HFF-Myc (cell line): ENCODE data around the gene OR10H4.
"Not testable (repeated sequence)": the region's sequence is repeated elsewhere in the genome, so short reads cannot be mapped to it uniquely, and the experiment has no call there.

Source experiments
- DNase-seq: peaks from one replicate; pipeline ENCODE4 v3.0.0-alpha.2; 2011; ENCODE audit warnings: low read depth; ENCODE audit errors: extremely low read depth
- H3K4me3 ChIP-seq: replicated peaks from 2 replicates; pipeline ENCODE4 v1.5.1; 2011; ENCODE audit warnings: low read depth, mild to moderate bottlenecking, control low read depth, low read length
- TF ChIP-seq, protein P1 (sequence below): IDR thresholded peaks from 2 replicates; pipeline ENCODE4 v1.5.1; 2012; ENCODE audit warnings: mild to moderate bottlenecking, low read depth, low read length, control low read depth; ENCODE audit errors: missing control alignments

OR10H4 gene, protein sequence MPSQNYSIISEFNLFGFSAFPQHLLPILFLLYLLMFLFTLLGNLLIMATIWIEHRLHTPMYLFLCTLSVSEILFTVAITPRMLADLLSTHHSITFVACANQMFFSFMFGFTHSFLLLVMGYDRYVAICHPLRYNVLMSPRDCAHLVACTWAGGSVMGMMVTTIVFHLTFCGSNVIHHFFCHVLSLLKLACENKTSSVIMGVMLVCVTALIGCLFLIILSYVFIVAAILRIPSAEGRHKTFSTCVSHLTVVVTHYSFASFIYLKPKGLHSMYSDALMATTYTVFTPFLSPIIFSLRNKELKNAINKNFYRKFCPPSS

DNA sequence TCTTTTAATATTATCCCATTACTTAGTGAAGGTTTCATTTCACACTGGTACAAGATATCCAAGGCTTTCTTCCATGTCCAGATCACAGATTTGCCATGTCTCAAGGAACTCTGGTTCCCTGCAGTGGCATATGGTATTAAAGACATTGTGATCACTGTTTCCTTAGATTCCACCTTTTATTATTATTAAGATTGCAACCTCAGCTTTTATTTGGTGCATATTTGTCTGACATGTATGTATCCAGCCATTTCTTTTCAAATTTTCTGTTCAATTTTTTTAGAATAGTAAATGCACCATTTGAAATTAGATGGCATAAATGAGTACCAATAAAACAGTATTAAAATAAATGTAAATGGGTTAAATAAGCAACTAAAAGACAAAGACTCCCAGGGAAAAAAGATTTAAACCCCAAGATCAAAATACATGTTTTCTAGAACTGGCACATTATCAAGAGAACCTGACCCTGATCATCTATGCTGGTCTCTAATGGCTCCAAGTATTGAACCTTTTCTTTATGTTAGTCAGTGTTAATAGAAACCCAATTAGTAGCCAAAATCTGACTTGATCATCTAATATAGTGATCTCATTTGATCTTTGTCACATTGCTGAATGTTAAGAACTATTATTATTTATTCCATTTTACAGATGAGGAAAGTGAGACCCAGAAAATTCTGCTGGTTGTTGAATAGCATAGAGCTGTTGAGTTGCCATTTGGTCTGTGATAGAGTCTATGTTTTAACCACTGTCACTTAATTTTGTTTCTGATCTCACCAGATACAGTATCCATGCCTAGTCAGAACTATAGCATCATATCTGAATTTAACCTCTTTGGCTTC is at the start of gene OR10H4:
Gene OR10H4, plus strand, starts transcription at position 786 of the 836 bp plus-strand sequence. Its CDS starts 0 bp downstream, at position 786.
- TF ChIP-seq, protein P1, sequence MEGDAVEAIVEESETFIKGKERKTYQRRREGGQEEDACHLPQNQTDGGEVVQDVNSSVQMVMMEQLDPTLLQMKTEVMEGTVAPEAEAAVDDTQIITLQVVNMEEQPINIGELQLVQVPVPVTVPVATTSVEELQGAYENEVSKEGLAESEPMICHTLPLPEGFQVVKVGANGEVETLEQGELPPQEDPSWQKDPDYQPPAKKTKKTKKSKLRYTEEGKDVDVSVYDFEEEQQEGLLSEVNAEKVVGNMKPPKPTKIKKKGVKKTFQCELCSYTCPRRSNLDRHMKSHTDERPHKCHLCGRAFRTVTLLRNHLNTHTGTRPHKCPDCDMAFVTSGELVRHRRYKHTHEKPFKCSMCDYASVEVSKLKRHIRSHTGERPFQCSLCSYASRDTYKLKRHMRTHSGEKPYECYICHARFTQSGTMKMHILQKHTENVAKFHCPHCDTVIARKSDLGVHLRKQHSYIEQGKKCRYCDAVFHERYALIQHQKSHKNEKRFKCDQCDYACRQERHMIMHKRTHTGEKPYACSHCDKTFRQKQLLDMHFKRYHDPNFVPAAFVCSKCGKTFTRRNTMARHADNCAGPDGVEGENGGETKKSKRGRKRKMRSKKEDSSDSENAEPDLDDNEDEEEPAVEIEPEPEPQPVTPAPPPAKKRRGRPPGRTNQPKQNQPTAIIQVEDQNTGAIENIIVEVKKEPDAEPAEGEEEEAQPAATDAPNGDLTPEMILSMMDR = no peak

DNA sequence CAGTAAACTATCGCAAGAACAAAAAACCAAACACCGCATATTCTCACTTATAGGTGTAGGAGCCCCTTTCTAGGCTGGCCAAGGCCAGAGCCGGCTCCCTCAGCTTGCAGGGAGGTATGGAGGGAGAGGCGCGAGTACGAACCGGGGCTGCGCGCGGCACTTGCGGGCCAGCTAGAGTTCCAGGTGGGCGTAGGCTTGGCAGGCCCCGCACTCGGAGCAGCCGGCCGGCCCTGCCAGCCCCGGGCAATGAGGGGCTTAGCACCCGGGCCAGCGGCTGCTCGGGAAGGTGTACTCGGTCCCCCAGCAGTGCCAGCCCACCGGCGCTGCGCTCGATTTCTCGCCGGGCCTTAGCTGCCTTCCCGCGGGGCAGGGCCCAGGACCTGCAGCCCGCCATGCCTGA is 49.2 kb upstream of the OR10H4 start:
- DNase-seq, H3K4me3 ChIP-seq: not testable (repeated sequence)

More for the DNA sequence above, at the start of gene OR10H4:
- DNase-seq = no peak
- no peak within 1 kb of the TSS for H3K4me3 ChIP-seq

DNA sequence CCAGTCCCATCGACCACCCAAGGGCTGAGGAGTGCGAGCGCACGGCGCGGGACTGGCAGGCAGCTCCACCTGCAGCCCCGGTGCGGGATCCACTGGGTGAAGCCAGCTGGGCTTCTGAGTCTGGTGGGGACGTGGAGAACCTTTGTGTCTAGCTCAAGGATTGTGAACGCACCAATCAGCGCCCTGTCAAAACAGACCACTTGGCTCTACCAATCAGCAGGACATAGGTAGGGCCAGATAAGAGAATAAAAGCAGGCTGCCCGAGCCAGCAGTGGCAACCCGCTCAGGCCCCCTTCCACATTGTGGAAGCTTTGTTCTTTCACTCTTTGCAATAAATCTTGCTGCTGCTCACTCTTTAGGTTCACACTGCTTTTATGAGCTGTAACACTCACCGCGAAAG is 48.8 kb upstream of the OR10H4 start:
- DNase-seq, H3K4me3 ChIP-seq: not testable (repeated sequence)

DNA sequence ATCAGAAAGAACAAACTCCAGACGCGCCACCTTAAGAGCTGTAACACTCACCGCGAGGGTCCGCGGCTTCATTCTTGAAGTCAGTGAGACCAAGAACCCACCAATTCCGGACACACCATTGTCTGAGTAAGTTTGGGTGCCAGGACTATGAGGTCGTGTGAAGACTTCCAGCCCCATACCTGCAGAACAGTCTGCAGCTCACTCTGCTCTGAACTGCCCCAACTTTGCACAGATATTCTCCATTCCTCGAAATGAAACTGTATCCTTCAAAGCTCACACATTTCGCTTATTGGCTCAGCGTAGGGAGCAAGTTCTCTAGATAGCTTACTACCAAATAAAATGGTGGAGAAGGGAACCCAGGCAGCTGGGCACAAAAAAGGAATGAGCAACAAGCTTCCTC is 48.3 kb upstream of the OR10H4 start:
- no peak overlapping the region for H3K4me3 ChIP-seq
- no peak for DNase-seq
- TF ChIP-seq, protein P1 = no peak

DNA sequence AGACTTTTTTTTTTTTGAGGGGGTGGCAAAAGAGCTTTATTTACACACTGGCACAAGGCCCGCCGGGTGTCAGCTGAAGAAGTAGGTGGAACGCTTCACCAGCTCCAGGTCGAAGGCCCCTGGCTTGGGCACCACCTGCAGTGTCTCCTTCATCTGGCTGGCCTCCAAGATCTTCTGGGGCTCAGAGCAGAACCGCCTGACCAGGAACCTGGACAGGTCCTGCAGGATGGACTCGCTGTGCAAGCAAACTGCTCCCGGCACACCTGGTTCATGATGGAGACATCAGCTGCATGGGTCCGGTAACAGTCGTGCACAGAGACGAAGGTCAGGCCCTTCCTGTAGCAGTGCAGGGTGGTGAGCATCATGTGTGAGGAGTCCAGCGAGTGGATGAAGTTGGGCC is 46.6 kb upstream of the OR10H4 start:
- DNase-seq = no peak
- no peak overlapping the region for H3K4me3 ChIP-seq
- TF ChIP-seq, protein P1 = no peak

DNA sequence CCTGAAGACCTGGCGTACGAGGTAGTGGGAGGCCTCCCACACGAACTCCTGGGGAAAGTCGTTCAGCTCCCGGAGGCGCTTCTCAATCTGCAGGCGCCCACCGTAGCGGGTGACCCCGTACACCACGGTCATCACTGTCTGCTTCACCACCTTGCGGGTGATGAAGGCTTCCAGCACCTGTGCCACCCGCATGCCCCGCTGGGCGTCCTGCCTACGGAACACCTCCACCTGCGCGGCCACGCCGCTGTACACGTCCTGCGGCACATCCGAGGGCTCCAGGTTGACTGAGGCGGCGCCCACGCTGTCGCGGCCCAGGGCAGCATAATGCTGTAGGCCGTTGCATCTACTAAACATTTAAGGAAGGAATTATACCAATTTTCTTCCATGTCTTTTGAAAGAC is 45.9 kb upstream of the OR10H4 start:
- H3K4me3 ChIP-seq, DNase-seq: not testable (repeated sequence)

DNA sequence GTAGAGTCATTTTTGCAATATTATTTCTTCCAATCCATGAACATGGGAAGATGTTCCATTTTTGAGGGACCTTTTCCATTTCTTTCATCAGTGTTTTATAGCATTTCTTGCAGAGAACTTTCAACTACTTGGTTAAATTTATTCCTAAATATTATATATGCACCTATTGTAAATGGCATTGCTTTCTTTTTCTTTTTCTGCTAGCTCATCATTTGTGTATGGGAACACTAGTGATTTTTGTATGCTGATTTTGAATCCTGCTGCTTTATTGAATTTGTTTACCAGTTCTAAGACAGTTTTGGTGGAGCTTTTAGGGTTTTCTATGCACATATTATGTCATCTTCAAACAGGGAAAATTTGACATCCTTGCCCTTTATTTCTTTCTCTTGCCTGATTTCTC is 43.8 kb upstream of the OR10H4 start:
- no peak overlapping the region for H3K4me3 ChIP-seq
- TF ChIP-seq, protein P1 = no peak
- no peak for DNase-seq

DNA sequence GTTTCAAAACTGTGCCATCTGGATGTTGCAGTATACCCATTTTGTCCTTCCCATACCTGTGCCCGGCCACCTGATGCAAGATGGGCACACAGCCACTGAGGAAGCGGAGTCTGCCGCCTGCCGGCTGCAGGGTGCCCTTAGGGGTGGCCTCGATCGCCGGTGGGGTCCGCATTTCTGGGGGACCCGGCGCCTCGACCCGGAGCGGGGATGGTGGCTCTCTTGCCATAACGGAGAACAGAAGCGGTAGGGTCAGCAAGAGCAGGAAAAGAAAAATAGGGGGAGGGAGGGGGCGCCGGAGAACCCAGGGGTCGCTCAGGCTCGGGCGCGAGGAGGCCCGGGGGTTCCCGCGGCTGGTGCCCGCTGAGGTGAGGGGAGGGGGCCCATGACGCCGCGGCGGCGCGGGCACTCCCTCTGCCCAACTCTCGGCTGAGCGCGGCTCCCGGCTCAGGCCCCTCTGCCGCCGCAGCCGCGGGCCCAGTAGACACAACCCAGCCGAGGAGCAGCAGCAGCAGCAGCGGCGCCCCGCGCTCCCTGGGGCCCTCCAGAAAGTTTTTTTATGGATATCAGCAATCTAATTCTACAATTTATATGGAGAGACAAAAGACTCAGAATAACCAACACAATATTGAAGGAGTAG is 37.1 kb upstream of the OR10H4 start:
- DNase-seq = no peak
- no peak overlapping the region for H3K4me3 ChIP-seq
- TF ChIP-seq, protein P1 = no peak
